ENCODE results near the gene AUH.

AUH gene

DNA sequence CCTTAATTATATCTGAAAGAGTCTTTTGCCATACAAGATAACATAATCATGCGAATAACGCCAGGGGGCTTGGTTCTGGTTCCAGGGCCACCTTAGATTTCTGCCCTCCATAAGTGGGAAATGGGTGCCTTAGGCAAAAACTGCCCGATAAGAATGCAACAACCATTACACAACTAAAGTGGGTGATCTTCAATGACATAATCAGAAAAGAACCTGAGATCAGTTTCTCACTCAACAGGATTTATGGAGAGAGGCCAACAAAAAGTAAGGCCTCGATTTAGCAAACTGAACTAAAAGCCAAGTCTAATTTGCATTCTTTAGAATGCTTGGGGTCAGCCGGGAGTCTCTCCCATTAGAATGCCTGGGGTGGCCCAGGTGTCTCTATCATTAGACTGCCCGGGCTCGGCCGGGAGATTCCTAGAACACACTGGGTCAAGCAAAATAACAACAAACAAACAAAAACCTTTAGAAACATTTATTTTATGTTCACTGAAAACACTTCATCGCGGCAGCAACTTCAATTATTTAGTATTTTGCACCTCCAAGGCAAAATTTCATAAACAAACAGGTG lies 194.8 kb downstream of the AUH start:
- Histone ChIP-seq H3K27me3 (ENCODE audit: control insufficient read depth, insufficient read depth, low read length) (no peaks in the 10 kb centered on the region), H3K4me3 (ENCODE audit: low read length) (no peak overlapping the region), H3K27ac (ENCODE audit: low read depth, low read length) (no peak overlapping the region)

GRCh38 chr9:91164724-91165520 lies 196.8 kb downstream of the AUH start:
- H3K36me3 ChIP-seq (ENCODE audit: control insufficient read depth, insufficient read depth, low read length), result no peaks in the 10 kb centered on the region
- H3K27me3 ChIP-seq (ENCODE audit: control insufficient read depth, insufficient read depth, low read length), result no peaks in the 10 kb centered on the region
- H3K4me1 ChIP-seq (ENCODE audit: control insufficient read depth, insufficient read depth, low read length), result no peaks in the 10 kb centered on the region
- no peak overlapping the region for H3K4me3 ChIP-seq (ENCODE audit: low read length)
- H3K9ac ChIP-seq (ENCODE audit: low read length), result no peak overlapping the region
- no peak overlapping the region for H3K27ac ChIP-seq (ENCODE audit: low read depth, low read length)

More for the DNA sequence above, 194.8 kb downstream of the AUH start:
- Histone ChIP-seq H3K4me1 (ENCODE audit: control insufficient read depth, insufficient read depth, low read length) (no peaks in the 10 kb centered on the region), H3K9ac (ENCODE audit: low read length) (no peak overlapping the region), H3K36me3 (ENCODE audit: control insufficient read depth, insufficient read depth, low read length) (no peaks in the 10 kb centered on the region)

All from rectal smooth muscle tissue (tissue), 1 donor.